Measurements from ENCODE around the gene TMEM129.

The TMEM129 gene

DNA sequence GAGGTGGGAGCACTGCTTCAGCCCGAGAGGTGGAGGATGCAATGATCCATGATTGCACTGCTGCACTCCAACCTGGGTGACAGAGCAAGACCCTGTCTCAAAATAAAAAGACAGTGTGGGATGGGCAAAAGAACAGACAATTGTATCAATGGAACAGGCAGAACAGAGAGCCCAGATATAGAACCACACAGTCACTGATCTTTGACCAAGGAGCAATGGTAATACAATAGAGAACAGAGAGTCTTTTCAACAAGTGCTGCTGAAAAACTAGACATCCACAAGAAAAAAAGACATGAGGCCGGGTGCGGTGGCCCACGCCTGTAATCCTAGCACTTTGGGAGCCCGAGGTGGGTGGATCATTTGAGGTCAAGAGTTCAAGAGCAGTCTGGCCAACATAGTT, 42.9 kb downstream of the TMEM129 start (continued):
- no peak for TF ChIP-seq CSRNP3 (CRISPR knock-in tag; IDR thresholded peaks at IDR 0.05)
- TF ChIP-seq TOX (CRISPR knock-in tag; IDR thresholded peaks at IDR 0.05; ENCODE audit: borderline replicate concordance) = no peak

DNA sequence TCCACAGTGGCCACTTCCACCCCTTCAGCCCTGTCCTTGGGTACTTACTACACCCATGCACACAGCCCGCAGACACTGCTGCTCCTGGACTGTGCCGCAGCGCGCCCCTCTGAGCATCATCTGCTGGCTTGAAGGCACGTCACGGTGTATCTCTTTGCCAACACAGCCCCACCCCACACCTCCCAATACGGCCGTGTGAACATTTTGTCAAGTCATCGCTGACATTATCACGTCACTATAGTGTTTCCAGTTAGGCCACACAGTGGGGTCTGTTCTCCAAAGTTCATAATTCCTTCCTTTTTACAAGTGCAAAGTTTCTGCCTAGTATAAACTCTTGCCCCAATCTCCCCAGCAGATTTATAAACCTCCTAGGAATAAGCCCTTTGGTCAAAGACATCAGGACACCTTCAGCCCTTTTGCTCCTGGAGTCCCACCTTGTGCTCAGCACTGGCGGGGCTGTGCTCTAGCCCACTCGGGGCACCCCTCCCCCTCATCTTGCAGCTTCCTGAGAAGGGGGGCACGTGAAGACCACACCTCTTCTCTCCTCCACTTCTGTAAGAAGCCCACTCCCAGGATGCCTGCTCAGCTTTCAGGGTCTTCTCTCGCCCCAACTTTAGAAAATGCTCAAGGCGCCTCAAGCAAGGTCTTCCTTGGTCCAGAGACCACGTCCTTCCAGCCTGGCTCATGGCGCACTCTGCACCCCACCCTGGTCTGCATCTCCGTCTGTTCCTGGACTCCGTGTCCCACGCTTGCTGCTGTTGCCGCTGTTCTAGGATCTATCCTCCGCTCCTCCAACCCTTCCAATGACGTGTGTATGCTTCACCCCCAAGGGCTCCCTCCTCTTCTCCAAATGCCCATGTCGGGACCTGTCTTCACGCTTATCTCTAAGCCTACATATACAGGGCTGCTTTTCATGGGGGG, 44.3 kb downstream of the TMEM129 start:
- no peak for ATAC-seq
- TF ChIP-seq ZFP30 (CRISPR knock-in tag; IDR thresholded peaks at IDR 0.05) = no peak
- no peak for TF ChIP-seq ZNF565 (CRISPR knock-in tag; conservative IDR thresholded peaks at IDR 0.05; ENCODE audit: low read depth)
- TF ChIP-seq SNAI2 (CRISPR knock-in tag; IDR thresholded peaks at IDR 0.05) = no peak
- TF ChIP-seq OSR1 (CRISPR knock-in tag; IDR thresholded peaks at IDR 0.05) = no peak

GRCh38 chr4:1675802-1676137, 45.4 kb downstream of the TMEM129 start:
- TF ChIP-seq ZC3H10 (CRISPR knock-in tag; IDR thresholded peaks at IDR 0.05) (no peak), GLIS3 (CRISPR knock-in tag; IDR thresholded peaks at IDR 0.05) (no peak), CSRNP3 (CRISPR knock-in tag; IDR thresholded peaks at IDR 0.05) (no peak), TCF4 (CRISPR knock-in tag; IDR thresholded peaks at IDR 0.05; ENCODE audit: borderline replicate concordance) (no peak), ZFP30 (CRISPR knock-in tag; IDR thresholded peaks at IDR 0.05) (no peak), TOX (CRISPR knock-in tag; IDR thresholded peaks at IDR 0.05; ENCODE audit: borderline replicate concordance) (no peak), ISL1 (CRISPR knock-in tag; IDR thresholded peaks at IDR 0.05) (no peak), CREB5 (CRISPR knock-in tag; IDR thresholded peaks at IDR 0.05; ENCODE audit: low read depth) (no peak), TSHZ2 (CRISPR knock-in tag; IDR thresholded peaks at IDR 0.05) (no peak), CSDC2 (CRISPR knock-in tag; IDR thresholded peaks at IDR 0.05) (no peak), ZNF8 (CRISPR knock-in tag; IDR thresholded peaks at IDR 0.05) (no peak), PPARA (CRISPR knock-in tag; IDR thresholded peaks at IDR 0.05; ENCODE audit: borderline replicate concordance) (no peak), ZNF565 (CRISPR knock-in tag; conservative IDR thresholded peaks at IDR 0.05; ENCODE audit: low read depth) (no peak), SNAI2 (CRISPR knock-in tag; IDR thresholded peaks at IDR 0.05) (no peak), ESRRG (CRISPR knock-in tag; IDR thresholded peaks at IDR 0.05) (no peak), OSR1 (CRISPR knock-in tag; IDR thresholded peaks at IDR 0.05) (no peak)
- TF ChIP-seq, protein P1, sequence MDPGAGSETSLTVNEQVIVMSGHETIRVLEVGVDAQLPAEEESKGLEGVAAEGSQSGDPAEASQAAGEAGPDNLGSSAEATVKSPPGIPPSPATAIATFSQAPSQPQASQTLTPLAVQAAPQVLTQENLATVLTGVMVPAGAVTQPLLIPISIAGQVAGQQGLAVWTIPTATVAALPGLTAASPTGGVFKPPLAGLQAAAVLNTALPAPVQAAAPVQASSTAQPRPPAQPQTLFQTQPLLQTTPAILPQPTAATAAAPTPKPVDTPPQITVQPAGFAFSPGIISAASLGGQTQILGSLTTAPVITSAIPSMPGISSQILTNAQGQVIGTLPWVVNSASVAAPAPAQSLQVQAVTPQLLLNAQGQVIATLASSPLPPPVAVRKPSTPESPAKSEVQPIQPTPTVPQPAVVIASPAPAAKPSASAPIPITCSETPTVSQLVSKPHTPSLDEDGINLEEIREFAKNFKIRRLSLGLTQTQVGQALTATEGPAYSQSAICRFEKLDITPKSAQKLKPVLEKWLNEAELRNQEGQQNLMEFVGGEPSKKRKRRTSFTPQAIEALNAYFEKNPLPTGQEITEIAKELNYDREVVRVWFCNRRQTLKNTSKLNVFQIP (CRISPR knock-in tag; IDR thresholded peaks at IDR 0.05; ENCODE audit: borderline replicate concordance, low read depth) = no peak
- ATAC-seq = no peak

GRCh38 chr4:1675136-1675801, 45.9 kb downstream of the TMEM129 start:
- ATAC-seq = no peak
- TF ChIP-seq SNAI2 (CRISPR knock-in tag; IDR thresholded peaks at IDR 0.05) (no peak), OSR1 (CRISPR knock-in tag; IDR thresholded peaks at IDR 0.05) (no peak), TCF4 (CRISPR knock-in tag; IDR thresholded peaks at IDR 0.05; ENCODE audit: borderline replicate concordance) (no peak), ISL1 (CRISPR knock-in tag; IDR thresholded peaks at IDR 0.05) (no peak), PPARA (CRISPR knock-in tag; IDR thresholded peaks at IDR 0.05; ENCODE audit: borderline replicate concordance) (no peak), ZNF70 (CRISPR knock-in tag; IDR thresholded peaks at IDR 0.05) (no peak), TSHZ2 (CRISPR knock-in tag; IDR thresholded peaks at IDR 0.05) (no peak), ZC3H10 (CRISPR knock-in tag; IDR thresholded peaks at IDR 0.05) (no peak)
- TF ChIP-seq, protein P2, sequence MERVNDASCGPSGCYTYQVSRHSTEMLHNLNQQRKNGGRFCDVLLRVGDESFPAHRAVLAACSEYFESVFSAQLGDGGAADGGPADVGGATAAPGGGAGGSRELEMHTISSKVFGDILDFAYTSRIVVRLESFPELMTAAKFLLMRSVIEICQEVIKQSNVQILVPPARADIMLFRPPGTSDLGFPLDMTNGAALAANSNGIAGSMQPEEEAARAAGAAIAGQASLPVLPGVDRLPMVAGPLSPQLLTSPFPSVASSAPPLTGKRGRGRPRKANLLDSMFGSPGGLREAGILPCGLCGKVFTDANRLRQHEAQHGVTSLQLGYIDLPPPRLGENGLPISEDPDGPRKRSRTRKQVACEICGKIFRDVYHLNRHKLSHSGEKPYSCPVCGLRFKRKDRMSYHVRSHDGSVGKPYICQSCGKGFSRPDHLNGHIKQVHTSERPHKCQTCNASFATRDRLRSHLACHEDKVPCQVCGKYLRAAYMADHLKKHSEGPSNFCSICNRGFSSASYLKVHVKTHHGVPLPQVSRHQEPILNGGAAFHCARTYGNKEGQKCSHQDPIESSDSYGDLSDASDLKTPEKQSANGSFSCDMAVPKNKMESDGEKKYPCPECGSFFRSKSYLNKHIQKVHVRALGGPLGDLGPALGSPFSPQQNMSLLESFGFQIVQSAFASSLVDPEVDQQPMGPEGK (CRISPR knock-in tag; IDR thresholded peaks at IDR 0.05; ENCODE audit: borderline replicate concordance) = no peak

Data from SK-N-SH treated with all-trans-retinoic acid at 6 μM for 48 hours (cell line).